ENCODE data around the gene CCDC183.
A peak's percentile ranks its signal among the peaks of the same experiment; 100 is the strongest.
"Not testable (repeated sequence)": the region's sequence is repeated elsewhere in the genome, so short reads cannot be mapped to it uniquely, and the experiment has no call there.

The CCDC183 gene

DNA sequence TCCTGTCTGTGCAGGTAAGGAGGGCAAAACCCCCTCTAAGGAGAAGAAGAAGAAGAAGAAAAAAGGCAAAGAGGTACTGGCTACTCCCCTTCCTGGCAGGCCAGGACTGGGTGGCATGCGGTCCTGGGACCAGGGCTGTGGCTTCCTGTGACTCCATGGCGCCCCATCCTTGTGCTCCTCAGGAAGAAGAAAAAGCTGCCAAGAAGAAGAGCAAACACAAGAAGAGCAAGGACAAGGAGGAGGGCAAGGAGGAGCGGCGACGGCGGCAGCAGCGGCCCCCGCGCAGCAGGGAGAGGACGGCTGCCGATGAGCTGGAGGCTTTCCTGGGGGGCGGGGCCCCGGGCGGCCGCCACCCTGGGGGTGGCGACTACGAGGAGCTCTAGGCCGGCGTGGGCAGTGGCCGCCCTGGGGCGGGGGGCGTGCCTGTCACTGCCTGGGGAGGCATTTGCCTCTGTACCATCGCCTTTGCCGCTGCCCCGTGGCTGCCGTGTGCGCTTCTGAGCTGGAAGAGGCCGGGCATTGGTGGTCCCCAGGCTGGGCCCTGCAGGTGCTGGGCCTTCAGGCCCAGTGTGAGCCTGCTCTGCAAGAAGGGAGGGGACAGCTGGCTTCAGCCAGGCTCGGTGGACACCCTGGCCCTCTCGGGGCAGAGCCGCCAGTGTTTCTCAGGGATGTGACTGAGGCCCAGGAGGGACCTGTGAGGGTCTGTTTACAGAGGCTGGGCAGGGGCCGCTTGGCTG, 44.2 kb downstream of the CCDC183 start:
- no peak for DNase-seq

GRCh38 chr9:136840877-136841645, 44.9 kb downstream of the CCDC183 start:
- peak; percentile 79 for DNase-seq

GRCh38 chr9:136841646-136842379, 45.7 kb downstream of the CCDC183 start:
- not testable (repeated sequence) for DNase-seq

- DNase-seq: peak; percentile 60
Observed at GRCh38 chr9:136842380-136842948, 46.3 kb downstream of the CCDC183 start, which contains the start of gene AJM1. TSS of gene AJM1 (plus strand) at chr9:136842478. CDS start at chr9:136844415, 1,937 bp downstream.

GRCh38 chr9:136843159-136843800, 47.1 kb downstream of the CCDC183 start:
- peak; percentile 35 for DNase-seq

DNA sequence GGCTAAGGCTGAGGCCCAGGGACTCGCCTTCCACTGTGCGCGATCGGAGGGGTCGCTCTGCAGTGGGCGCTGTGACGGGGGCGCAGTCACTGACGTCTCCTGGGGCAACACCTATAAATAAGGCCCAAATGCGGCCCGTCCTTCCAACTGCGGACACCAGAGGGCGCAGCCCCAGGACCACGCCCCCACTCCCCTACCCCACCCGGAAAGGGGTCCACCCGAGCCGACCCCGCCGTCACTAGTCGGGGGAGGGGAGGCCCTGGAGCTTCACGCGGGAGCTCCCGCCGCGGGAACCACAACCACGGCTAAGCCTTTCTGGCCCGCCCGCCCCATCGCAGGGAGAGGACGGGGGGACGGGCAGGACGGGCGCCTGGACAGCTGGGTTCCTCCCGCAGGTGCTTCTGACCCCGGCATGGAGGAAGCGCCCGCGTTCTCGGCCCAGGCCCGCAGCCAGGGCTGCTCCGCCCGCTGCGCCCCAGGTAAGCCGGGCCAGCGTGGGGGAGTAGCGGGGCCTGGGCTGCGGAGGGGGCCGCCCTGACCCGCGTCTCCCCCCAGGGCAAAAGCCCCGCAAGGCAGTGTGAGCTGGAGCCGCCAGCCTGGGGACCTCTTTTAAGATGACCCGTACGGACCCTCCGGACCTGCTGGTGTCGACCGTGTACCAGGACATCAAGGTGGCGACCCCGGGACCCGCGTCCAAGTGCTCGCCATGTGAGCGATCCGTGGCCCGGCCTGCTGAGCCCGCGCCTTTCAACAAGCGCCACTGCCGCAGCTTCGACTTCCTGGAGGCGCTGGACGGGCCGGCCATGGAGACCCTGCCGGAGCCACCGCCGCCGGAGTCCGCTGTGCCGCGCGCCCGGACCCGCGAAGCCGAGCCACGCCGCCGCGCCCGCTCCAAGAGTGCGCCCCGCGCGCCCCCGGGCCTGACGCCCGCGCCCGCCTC, 47.9 kb downstream of the CCDC183 start:
- peak; percentile 22 for DNase-seq

DNA sequence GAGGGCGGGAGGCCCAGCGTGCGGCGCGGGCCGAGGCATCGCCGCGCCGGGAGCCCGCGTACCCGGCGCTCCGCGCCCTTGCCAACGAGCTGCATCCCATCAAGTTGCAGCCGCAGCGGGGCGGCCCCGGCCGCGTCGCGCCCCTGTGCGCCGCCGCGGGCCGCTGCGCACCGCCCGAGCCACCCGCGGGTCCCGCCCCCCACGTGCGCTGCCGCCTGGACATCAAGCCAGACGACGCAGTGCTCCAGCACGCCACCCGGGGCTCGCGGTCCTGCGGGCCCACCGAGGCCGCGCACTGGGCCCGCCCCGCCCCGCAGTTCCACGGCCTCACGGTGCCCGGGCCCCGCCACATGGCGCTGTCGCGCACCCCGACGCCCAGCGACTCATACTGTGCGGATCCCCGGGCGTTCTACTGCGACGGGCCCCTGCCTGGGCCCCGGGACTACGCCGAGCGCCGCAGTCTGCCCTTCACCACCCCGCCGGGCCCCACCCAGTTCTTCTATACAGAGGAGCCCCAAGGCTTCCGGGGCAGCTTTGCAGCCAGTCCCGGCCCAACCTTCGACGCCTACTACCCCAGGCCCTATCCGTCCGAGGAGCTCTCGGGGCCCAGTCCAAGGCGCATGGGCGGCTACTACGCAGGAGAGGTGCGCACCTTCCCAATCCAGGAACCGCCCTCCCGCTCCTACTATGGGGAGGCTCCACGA, 48.8 kb downstream of the CCDC183 start:
- no peak for DNase-seq

GRCh38 chr9:136845465-136846260, 49.5 kb downstream of the CCDC183 start:
- DNase-seq: no peak

DNA sequence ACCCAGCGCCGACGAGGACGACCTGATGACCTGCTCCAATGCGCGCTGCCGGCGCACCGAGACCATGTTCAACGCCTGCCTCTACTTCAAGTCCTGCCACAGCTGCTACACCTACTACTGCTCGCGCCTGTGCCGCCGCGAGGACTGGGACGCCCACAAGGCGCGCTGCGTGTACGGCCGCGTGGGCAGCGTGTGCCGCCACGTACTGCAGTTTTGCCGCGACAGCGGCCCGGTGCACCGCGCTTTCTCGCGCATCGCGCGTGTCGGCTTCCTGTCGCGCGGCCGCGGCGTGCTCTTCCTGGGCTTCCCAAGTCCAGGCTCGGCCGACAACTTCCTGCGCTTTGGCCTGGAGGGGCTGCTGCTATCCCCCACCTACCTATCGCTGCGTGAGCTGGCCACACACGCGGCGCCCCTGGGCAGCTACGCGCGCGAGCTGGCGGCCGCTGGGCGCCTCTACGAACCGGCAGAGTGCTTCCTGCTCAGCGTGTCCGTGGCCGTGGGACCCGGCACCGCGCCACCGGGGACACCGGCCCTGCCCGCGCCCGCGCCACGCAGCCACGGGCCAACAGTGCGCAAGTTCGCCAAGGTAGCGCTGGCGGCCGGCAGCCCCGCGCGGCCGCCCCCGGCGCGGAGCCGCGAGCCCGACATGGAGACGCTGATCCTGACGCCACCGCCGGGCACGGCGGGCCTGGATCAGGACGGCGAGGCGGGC, 50.4 kb downstream of the CCDC183 start:
- no peak for DNase-seq

- no peak for DNase-seq
Observed at GRCh38 chr9:136847088-136847825, 51.1 kb downstream of the CCDC183 start.

GRCh38 chr9:136847826-136848392, 51.8 kb downstream of the CCDC183 start:
- no peak for DNase-seq

DNA sequence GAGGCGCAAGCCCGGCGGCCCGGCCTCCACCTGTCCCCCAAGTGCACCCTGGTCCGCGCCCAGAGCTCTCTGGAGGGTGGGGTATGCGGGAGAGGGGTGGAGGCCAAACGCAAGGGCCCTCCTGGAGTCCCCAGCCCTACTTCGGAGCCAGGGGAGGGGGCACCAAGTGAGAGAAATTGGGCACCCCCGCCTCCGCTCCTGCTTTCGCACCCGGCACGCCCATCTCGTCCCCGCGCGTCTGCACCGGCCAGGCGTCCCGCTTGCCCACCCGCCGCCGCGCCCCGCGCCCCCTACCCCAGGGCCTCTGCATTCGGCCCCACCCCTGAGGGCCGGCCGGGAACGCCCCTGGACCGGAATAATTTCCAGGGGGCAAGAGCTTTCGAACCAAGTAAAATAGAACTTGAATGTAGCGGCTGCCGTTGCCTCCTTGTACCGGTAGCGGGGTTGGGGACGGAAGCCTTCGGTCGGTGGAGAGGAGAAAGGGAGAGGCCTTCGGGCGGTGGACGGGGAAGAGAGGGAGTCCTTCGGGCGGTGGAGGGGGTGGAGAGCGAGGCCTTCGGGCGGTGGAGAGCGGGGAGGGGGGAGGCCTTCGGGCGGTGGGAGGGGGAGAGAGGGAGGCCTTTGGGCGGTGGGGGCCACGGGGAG, 52.4 kb downstream of the CCDC183 start:
- no peak for DNase-seq

GRCh38 chr9:136849038-136849959, 53.2 kb downstream of the CCDC183 start, which contains the start of gene PHPT1:
TSS of gene PHPT1 (plus strand) at chr9:136849409. CDS start at chr9:136849431, 22 bp downstream.
- DNase-seq: peak; percentile 99

GRCh38 chr9:136849960-136850865, 54.1 kb downstream of the CCDC183 start:
- DNase-seq: no peak
